ENCODE measurements around the gene SLC9A5.

The SLC9A5 gene

DNA sequence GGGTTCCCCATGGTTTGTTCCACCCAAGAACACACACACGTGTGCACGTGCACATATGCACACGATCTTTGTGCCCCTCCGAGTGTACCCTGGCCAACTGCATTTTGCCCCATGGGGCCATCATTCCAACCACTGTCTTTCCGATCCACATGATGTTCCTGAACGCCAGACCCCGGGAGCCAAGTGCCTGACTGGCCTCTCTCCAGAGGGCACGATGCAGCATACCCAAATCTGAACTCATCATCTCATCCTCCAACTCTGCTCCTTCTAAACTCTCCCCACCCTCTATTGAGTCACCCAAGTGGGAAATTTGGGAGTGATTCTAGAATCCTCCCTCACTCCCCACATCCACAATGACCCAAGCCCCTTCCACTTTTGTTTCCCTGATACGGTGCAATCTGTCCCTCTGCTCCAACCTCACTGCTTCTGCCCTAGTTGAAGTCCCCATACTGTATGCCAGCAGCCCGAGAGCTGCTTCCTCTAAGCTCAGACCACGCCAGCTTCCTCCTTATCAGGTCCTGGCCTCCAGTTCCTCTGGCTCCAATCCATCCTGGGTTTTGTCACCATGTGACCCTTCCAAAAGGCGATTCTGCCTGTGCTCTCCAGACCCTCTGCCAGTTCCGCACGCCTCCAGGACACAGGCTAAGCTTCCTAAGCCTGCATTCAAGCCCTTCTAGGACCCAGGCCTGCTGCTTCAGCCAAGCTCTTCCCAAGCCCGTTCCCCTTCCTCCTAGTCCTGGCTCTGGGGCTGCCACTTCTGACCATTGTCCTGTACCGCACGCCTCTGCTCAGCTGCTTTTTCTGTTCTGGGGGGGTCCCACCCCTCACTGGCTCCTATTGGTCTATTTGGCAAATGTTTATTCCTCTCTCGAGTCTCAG lies 31.9 kb upstream of the SLC9A5 start:
- DNase-seq: no peak

DNA sequence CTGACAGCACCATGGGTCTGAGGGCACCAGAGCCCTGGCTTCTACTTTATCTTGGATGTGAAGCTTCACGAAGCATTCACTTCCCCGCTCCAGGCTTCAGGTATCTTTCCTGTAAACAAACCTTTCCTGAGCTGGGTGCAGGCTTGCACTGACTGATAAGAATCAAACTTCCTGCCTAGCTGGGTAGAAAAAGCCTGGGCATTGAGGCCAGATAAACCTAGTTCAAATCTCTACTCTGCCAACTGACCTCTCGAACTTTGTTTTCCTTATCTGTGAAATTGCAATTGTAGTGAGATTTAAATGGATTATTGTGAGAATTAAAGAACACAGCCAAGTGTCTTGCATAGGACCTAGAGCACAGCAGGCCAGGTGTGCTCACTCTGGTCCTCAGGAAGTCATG lies 24.8 kb upstream of the SLC9A5 start:
- DNase-seq: no peak

DNA sequence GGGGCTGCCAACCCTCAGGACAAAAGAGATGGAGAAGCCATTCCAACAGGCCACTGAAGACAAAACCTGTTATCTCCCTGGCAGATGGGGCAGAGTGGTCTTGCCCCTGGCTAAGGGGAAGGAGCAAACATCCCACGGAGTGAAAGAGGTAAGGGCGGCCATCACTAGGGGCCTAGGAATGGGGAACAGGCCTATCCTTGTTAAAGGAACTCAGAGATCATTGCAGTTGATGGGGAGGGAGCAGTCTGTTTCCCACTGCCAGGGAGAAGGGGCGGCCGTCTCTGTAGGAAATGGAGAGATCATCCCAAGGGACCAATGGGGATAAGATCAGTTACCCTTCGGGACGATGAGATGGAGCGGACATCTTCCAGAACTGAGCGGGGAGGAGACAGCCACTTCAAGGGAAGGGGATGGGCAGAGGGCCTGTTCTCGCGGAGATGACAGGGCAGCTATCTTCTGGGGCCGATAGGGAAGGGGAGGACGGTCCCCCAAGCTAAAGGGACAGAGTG lies 22.4 kb upstream of the SLC9A5 start:
- no peak for DNase-seq

DNA sequence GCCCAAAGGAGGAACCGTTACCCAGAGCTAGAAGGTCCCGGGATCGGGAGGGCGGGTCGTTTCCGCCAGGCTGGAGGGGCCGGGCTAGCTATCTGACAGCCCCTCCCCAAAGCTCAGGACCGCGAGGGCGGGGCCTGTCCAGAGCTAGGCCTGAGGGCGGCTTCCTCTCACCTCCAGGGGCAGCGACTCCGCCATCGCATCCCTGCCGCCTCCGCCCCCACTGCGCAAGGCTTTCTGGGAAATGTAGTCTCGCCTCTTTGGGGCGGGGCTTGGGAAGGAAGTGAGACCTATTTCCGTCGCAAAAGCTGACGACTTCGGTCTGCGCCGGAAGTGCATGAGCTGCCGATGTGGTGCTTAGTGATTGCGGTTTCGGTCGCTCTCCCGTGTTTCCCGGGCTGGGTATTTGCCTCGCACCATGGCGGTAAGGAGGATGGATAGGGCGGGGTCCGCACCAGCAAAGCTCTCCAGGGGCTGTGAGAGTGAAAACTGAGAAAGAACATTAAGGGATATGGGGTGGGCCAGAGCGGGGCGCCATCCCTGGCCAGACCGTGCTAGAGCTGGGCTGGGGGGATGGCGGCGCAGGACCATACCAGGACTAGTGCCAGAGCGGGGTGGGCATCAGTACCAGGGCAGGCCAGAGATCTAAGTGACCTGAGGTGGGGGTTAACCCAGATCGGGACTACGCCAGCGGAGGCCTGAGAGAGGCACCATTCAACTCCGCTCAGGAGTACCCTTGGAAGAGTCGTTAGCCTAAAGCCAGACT lies 21.8 kb upstream of the SLC9A5 start, which contains the start of gene TMEM208:
Gene TMEM208 (plus strand): TSS at position 327 of the 763 bp plus-strand sequence. CDS start 89 bp downstream, at position 416.
- peak; percentile 99 for DNase-seq

DNA sequence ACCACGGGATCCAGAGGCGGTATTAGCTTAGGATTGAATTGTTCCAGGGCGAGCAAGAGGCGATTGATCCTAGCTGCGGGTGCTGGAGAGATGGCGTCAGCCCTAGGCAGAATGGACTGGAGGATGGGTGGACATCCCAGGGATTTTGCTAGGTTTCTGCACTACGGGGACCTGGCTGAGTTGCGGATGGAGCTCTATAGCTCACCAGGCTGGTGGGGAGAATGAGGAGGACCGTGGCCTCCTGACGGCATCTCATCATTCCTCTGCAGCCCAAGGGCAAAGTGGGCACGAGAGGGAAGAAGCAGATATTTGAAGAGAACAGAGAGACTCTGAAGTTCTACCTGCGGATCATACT lies 21.2 kb upstream of the SLC9A5 start:
- no peak for DNase-seq

DNA sequence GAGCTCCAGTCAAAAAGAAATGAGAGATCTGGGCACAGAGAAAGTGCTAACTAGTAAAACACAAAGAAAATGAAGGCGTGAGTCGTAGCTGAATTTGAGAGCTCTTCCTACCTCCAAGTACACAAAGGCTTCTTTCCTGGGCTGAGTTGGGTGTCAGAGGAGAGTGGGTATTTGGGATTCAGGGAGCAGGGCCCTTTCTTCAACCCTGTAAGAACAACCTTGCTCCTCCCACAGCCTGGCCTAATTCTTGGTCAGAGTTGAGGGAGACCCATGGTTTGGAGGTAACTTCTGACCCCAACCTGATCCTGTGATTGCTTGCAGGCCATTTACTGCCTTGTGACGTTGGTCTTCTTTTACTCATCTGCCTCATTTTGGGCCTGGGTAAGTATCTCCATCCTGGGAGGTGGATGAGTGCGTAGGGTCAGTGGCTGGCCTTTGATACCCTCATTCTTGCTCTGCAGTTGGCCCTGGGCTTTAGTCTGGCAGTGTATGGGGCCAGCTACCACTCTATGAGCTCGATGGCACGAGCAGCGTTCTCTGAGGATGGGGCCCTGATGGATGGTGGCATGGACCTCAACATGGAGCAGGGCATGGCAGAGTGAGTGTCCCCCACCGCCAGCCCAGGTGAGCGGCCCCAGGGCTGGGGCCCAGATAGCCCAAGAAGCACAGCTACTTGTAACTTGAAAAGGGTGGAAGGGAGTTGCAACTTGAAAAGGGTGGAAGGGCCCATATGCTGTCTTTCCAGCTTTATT lies 20.6 kb upstream of the SLC9A5 start:
- no peak for DNase-seq

DNA sequence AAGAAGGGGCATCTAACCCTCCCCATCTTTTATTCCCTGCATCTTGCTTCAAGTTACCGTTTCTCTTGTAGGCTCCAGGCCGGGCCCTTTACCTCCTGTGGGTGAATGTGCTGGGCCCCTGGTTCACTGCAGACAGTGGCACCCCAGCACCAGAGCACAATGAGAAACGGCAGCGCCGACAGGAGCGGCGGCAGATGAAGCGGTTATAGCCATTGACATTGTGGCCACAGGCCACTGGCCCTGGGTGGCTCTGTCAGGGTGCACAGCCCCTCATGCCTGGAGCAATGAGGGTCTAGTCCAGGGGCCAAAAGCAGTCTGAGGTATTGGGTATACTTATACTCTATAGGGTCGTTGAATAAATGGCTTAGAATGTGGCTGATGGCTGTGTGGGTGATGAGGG lies 19.9 kb upstream of the SLC9A5 start:
- no peak for DNase-seq

DNA sequence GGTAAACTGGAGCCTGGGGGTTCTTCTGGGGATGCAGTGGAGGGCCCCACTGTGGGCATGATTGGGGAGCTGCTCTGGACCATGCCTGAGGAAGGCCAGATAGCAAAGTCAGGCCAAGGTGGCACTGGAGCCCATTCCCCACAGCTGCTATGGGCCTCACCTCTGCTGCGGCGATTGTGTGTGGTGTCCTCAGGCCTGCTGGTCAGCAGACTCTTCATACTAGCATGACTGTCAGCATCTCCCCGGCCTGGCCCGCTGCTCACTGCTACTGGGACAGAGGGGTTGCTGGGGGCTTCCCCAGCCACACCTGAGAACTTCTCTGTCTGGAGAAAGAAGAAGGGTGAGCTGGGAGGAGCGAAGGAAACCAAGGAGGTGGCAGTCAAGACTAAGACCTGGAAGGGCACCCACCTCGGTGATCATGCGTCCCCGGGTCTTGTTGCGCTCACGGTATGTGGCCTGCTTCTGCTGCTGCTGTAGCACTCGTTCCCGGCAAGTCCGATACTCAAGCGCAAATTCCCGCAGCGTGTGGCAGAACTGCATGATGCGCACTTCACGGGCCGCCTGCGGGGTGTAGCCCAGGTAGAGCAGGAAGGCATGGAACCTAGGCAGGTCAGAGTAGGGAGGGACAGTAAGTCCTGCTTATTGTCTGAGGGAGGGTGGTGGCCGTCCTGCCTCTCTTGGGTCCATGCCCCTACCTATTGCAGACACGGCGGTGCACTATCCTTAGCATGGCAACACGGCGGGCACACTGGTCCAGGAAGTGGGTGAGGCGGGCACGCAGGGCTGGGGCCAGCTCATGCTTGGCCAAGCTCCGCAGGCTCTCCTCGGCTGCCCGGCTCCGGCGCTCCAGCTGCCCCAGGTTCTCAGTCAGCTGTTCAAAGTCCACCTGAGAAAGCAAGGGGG lies 18.6 kb upstream of the SLC9A5 start:
- DNase-seq: no peak

DNA sequence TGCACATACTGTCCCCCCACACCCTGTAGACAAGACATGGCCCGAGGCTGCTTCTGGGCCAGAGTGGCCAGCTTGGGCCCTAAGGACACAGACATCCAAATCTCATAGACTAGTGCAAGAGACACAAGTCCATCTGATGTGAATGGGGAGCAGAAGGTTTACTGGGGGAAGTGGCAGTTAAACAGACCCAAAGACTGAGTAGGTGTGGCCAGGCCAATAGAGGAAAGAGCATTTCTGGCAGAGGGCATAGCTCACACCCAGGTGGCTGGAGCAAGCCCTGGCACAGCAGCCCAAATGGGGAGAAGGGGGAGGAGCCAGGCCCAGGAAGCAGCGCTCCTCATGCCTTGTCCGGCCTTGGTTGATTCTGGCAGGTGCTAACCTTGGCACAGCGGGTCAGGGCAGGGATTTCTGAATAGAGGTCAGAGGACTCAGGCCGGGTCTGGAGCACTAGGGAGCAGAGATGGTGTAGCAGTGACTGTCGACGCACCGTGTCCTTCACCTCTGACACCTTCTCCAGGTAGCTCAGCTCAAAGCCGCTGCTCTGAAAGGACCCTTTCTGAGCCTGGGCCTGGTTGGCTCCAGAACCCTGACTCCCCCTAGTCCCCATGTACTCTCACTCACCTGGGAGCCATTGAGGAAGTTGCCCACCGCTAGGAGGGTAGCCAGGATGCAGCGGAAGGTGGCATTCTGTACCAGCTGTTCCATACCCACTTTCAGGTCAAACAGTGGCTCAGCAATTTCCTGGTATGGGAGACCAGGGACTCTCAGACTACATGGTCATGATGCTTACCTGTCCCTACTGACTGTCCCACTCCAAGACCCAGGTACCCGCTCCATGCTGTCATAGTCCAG lies 17.7 kb upstream of the SLC9A5 start:
- DNase-seq: no peak

DNA sequence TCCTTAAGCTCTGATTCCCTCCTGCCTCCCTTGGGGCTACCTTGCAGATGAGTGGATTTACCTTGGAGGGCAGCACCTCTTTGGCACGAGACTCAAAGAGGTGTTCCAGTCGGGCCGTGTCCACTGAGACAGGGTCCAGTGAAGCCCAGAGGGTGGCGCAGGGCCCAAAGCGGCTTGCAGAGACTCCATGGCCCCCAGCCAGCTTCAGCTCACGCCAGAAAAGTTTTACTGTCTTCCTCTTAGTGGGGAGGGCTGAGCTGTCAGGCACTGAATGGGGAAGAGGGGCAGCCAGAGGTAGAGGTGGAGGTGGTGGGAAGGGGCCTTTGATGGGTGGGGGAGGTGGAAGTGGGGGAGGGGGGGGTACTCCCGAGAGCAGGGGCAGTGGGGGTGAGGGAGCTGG lies 15.2 kb upstream of the SLC9A5 start:
- DNase-seq: no peak

DNA sequence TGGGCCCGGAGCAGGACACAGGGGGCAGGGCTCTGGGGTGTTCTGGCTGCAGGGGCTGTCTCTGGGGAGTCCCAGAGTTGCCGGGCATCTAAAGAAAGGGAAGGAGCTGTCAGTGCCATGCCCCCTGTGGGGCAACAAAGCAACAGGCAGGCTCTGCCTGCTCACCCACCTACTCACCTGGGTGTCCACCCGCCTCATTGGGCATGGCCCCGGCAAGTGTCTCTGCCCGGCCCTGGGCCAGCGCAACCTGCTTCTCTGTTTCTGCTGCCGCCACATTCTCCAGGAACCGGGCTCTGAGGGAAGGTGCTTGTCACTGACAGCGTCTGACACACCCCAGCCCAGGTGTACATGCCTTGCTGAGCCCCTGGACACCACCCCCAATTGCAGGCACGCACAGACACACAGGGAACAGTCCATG lies 14.6 kb upstream of the SLC9A5 start:
- DNase-seq: no peak

DNA sequence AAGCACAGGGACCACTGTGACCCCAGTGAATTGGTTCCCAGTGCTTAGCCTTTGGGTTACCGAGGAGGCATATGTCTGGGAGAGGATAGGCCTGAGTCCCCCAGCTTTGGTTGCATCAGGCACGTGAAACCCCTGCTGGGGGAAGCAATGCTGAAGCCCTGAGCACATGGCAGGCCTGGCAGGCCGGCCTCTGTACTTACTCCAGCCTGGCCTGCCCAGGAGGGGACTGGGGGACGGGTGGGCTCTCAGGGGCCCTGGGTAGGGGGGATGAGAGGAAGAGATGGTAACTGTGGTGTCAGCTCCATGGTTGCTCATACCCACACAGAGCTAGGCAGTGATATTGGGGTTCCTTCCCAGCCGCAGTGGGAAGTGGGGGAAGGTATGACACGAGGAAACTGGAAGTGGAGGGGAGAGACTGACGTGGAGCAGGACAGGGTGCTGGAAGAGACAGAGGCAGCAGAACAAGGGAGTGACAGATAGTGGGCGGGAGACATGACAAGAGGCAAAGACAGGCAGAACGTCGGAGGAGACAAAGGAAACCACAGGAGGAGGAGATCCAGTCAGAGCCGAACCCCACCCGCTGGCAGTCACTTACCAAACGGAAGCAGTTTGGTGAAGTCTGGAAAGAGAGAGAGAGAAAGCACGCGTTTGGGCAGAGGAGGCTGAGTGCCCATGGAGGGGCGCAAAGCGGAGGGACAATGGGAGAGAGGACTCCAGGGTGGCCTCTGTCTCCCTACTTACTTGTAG lies 12.8 kb upstream of the SLC9A5 start:
- peak; percentile 46 to 56 for DNase-seq

DNA sequence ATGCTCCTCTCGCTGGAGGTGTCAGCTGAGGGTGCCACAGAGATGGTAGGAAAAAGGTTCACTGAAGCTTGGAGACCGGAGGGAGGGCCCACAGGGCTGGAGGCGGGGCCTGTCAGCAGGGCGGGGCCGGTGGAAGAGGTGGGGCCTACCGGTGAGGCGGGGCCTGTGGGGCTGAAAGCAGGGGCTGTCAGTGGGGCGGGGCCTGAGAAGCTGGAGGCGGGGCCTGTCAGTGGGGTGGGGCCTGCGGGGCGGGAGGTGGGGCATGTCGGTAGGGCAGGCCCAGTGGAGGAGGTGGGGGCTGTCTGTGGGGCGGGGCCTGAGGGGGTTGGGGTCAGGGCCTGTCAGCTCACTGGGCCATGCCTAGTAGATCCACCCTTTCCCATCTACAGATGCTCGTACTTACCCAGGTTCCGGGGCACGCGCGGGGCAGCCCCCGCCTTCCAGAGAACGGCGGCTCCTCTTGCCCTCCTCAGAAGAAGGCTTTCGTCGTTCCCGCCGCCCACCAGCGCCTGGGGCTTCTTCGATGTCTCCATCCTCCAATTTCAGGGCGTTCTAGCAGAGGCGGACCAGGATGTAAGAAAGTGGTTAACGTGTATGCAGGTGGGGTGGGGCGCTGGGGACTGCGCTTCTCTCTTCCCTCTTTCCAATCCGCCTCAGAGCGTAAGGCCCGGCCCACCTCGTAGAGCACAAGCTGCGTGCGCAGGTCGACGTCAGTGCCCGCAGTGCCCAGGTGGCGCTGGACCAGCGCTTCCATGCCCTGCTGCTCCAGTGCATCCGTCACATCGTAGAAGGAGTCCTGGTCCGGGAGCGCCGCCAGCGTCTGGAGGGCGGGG lies 12.0 kb upstream of the SLC9A5 start:
- DNase-seq: peak; percentile 86 to 87

DNA sequence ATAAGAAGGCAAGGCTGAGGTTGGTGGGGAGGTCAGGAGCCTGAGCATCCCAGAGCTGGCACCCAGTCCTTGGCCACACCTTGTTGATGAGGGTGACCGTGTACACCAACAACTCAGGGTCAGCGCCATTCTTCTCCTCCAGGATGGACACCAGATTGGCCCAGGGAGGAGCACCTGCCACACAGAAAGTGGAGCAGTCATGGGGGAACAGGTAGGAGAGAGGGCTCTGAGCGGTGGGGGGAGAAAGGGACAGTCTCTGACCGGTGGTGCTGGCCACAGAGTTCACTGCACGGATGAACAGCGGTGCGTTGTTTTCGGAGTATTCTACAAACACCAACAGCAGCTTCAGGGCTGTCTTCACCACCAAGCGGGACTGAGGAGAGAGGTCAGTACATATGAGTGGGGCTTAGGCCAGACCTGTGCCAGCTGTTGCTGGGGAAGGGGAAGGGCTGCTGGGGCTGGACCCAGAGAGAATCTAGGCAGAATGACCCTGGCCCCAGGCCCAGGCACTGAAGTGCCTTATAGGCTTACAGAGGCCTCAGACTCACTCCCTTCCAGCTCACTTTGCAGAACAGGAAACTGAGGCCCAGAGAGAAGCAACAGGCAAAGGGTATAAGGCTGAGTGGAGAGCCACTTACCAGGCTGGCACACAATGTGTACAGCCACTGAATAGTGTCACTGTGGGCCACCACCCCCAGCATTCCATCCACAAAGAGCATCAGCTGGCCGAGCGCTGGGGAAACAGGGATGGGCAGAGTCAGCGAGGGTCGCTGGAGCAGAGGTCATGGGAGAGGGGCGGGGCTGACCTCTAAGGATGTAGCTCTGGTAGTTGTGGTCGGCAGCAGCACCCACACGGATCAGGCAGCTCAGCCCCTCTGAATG lies 11.1 kb upstream of the SLC9A5 start:
- DNase-seq: no peak

DNA sequence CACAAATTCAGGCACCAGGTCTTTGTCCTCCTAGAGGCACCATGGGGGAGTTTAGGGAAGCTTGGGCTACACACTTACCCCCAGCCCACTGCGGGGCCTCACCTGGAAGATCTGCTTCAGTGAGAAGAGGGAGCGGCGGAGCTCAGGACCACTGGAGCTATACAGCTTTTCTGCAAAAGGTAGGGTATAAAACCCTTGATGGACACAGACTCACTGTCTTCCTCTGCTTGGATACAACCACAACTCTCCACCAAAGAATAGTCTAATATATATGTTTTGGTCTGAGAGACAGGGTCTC lies 10.6 kb upstream of the SLC9A5 start:
- no peak for DNase-seq

DNA sequence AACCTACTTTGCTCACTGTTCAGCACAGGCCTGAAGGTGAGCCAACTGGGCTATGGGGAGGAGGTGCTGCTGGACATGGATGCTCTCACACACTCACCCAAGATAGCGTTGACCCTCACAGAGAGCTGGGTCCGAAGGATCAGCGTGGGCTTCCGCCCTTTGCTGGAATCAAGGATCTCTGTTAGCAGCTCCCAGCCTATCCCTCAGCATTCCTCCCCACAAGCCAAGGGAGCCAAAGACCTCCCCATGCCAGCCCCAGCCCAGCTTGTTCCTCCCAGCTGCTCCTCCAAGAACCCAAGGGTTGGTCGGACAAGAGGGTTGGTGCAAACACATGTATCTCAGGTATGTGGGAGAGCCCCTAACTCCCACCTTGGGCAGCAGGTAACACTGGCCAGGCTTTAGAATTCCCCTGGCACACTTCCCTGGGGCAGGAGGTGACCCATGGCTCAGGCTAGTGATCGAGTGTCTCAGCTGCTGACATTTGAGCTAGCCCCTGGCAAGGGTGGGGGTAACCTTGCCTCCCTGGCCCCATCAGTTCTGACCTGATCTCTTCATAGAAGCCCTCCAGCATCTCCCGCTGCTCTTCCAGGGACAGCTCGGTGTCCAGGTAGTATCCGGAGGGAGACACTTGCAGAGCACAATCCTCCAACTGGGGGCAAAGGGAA lies 9.8 kb upstream of the SLC9A5 start:
- DNase-seq: no peak

DNA sequence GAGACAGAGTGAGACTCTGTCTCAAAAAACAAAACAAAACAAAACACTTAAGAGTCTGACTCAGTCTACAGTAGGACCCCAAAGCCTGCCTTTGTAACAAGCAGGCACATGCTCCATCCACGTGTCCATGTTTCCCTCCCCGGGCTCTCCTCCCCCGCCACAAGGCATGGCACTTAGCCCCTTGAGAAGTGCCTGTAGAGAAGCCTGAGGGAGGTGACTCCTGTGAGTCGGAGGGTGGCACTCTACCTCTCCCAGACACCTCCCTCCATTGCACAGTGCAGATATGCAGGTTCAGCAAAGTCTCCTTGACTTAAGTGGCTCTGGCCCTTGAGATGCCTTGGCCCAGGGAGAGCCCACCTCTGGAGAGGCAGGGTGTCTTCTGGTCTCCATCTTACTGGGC lies 8.3 kb upstream of the SLC9A5 start:
- no peak for DNase-seq
